Hippocampal formation (tissue), 2 donors: ENCODE data around the gene FANCC.
A peak's percentile ranks its signal among the peaks of the same experiment; 100 is the strongest.

Experiments
- DNase-seq, 2 donors: peaks; one replicate each; lab custom pipeline; 2025; lab: John Stamatoyannopoulos, UW

The FANCC gene, protein sequence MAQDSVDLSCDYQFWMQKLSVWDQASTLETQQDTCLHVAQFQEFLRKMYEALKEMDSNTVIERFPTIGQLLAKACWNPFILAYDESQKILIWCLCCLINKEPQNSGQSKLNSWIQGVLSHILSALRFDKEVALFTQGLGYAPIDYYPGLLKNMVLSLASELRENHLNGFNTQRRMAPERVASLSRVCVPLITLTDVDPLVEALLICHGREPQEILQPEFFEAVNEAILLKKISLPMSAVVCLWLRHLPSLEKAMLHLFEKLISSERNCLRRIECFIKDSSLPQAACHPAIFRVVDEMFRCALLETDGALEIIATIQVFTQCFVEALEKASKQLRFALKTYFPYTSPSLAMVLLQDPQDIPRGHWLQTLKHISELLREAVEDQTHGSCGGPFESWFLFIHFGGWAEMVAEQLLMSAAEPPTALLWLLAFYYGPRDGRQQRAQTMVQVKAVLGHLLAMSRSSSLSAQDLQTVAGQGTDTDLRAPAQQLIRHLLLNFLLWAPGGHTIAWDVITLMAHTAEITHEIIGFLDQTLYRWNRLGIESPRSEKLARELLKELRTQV

DNA sequence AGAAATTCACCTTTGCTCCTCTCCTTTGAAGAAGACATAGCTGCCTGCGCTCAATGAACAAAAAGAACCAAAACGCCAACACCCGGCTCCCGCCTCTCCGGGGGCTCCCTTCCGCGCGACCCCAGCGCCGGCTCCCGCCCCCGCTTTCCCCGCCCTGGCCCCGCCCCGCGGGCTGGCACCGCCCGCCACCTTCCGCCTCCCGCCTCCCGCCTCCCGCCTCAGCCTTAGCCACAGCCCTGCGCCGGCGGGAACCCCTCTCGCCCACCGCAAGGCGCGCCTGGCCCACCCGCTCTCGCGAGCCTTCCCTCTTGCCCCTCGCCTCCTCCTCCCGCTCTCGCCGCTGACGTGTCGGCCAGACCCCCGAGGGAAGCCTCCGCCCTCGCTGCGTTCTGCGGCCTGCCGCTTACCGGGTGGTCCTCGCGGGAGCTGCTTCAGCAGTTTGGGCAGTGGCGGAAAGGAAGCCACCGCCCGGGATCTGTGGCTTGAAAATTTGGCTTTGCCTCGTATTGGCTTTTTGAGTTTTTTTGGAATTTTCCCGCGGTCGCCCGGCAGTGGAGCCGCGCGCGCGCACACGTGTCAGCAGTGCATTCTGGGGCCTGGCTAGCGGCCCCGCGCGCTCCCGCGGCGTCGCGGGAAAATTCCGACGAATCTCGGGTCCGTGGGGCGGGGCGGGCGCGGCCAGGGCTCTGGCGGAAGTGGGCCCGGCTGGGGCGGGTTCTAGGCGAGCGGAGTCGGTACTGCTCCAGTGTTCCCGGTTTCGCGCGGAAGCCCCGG is at the start of gene FANCC:
FANCC (minus strand) TSS at position 591 of the 774 bp plus-strand sequence. CDS start 68,418 bp downstream, outside the sequence.
- DNase-seq, result peak; percentile 73 to 89

DNA sequence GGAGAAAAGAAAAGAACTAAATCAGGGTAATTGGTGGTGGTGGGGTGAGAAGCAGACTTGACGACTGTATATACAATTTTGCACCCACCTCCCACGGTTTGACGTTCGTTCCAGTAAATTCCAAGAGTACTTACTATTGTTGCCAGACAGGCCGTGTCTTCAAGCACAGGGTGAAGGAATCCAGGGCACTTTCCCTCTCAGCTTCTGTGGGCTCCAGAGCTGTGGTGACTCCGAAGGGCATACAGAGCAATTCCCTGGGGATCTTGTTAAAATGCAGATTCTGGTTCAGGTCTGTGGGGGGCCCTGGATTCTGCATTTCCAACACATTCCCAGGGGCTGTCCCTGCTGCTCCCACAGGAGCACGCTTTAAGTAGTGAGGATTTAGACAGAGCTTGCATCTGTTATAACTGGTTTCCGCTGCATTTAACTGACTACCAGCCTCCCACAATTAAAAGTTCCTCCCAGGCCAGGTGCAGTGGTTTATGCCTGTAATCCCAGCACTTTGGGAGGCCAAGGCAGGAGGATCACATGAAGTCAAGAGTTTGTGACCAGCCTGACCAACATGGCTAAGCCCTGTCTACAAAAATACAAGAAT is 49.3 kb upstream of the FANCC start:
- DNase-seq, result no peak

DNA sequence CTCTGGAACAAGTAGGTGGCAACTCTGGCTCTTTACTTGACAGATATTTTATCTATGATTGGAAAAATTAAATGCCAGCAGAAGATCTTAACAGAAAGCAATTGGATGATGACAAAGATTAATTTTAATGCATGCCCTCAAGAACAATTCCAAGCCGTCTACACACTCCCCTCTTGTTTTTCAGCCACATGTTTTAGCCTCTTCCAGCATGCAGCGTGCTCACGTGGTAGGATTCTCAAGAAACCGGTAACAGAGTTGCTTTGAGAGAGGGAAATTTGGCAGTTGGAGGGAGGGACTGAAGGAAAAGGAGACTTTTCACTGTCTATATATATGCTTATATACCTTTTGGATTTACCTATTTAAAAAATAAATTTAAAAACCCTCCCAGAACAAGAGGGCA is 48.3 kb upstream of the FANCC start:
- no peak for DNase-seq

DNA sequence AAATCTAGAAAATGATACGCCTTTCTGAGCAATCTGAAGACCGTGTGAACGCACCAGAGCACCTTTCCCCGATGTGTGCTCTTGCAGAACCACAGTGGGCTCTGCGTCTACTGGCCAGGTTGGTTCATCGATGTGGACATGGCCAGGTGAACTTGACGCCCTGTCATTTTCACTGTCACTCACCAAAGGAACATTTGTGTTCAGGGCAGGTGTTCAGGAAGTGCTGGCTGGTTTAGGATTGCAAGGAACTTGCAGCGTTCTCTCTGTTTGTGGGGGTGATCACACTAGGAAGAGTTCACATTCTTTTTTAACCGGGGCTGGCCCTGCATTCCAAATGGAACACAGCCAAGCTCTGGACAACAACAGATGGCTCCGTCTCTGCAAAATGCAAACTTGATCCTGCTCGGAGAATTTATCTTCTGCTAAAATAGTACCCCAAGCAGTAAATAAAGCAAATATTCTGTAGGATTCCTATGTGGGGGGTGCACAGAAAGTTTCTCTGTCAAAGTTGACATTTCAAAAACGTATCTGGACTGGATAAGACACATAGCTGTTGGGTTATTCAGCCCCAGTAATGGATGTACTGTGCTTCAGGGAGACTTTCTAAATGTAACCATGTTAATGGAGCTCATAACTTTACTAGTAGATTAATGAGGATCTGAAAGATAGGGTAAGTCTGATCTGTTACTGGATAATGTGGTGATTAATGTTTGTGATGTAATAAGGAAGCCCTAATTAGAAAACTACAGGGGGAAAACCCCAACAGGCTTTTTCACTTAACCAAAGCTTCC is 45.7 kb upstream of the FANCC start:
- no peak for DNase-seq

DNA sequence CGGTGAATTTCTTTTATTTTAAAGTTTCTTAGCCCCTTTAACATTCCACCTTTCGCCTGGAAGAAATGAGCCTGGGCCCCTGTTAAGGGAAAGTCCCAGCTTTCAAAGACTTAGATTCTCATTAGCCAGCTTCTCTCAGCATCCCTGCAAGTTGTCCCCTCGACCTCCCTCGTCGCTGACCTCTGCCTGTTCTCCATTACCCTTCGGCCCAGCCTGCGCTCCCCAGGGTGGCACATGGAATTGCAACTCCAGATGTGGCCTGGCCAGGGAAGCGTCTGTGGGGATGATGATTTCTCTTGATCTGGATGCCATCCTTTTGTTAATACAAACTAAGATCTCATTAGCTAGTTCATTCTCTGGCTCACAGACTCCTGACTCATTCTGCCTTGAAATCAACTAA is 43.4 kb upstream of the FANCC start:
- DNase-seq, result no peak

DNA sequence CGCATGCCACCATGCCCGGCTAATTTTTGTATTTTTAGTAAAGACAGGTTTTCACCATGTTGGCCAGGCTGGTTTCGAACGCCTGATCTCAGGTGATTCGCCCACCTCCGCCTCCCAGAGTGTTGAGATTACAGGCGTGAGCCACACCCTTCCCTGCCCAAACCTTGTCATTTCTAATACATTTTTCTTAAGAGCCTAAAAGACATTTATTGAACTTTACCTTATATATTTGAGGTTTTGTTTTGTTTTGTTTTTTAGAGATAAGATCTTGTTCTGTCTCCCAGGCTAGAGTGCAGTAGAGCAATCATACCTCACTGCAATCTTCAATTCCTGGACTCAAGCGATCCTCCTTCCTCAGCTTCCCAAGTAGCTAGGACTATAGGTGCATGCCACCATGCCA is 39.8 kb upstream of the FANCC start:
- DNase-seq, result no peak

DNA sequence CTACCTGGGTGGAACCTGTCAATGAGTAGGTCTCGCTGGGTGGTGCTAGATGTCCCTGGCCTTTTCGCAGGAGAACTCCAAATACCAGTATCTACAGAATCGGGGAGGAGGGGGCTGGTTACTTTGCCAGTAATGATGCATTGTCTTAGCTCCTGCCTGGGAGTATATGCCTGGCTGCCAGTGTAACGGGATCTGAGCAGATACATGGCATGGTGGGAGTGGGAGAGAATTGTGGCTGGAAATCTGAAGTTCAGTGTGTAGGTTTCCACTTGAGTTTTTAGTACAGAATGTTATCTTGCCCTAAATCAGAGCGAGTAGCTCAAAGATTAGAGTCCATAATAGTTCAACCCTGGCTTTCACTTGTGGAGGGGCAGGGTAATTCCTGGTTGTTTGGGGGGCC is 38.0 kb upstream of the FANCC start:
- DNase-seq, result no peak

DNA sequence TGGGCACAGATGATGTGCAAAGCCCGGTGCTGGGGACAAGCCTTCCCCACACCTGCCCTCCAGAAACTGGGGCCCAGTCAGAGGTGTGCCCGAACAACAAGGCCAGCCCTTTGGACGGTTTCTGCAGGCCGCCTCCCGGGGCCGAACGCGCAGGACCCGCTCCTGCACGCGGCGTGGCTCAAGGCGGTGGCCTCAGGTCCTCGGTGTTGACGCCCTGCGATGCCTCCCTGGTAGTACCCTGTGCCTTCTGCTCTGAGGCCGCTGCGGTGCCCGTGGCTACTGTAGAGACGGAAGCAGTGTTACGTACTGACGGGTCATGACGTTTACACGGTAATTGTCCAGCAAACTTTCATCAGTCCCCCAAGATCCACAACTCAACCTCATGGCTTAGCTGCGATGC is 33.5 kb upstream of the FANCC start:
- no peak for DNase-seq

DNA sequence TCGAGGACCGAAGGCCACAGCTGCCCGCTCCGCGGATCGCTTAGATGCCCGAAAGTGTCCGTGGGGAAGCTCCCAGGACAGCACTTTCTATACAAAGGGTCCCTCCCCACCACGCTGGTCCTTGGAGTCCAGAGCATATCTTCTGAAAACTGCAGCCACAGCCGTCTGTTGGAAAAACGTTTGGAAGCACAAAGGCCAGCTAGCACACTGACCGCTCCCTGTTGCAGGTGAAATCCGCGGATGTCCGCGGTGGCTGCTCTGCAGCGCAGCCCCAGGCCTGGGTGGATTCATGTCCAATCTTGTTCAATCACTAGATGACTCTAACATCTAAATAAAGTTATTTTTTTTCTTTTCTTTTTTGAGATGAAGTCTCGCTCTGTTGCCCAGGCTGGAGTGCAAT is 32.8 kb upstream of the FANCC start:
- DNase-seq, result no peak

DNA sequence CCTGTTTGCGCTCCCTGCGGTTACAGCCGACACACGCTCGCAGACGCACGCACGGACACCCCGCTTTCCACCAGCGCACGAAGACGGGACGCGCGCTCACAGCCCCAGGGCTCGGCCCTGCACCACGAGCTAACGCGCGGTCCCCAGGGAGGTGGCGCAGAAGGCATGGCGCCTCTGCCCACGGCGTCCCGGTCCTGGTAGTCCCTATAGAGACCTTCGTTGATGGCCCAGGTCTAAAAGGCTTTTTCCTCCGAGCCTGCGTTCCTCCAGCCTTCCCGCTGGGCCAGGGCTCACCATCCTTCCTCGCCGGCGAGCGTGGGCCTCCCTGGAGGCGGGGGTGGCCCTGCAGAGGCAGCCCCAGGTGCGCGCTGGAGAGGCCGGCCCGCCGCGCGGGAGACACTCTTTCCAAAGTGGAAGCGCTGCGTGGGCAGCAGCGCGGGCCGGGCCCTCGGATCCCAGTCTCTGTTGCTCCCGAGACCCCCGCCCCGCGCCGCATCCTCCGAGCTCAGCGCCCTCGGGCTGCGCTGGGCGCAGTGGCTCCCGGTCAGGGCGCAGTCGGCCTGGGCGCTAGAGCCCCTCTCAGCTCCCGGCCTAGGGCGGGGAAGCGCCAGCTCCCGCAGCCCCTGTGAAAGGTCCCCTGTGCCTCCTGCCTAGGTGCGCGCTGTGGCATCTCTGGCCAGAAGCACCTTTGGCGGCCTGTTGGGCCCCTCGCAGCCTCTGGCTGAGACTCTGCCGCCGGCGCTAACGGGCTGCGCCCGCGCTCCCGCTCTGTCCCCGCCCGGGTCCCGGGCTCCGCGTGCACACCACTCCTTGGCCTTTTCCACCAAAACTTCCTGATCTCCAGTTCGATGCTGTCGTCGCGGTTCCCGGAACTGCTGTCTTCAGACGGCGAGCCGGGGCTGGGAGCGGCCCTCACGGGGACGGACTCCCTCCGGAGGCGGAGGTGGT is 31.9 kb upstream of the FANCC start:
- DNase-seq, result no peak

DNA sequence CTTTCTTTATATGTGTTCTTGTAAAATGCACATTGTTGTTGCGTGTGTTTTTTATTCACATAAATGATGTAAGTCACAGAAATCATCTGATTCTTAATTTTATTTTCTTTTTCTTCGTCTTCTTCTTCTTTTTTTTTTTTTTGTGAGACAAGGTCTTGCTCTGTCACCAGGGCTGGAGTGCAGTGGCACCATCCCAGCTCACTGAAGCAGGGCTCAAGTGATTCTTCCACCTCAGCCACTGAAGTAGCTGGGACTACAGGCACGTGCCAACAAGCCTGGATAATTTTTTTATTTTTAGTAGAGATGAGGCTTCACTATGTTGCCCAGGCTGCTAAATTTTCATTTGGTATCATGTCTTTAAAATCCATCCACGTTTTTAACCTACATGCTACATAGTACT is 28.5 kb upstream of the FANCC start:
- no peak for DNase-seq

DNA sequence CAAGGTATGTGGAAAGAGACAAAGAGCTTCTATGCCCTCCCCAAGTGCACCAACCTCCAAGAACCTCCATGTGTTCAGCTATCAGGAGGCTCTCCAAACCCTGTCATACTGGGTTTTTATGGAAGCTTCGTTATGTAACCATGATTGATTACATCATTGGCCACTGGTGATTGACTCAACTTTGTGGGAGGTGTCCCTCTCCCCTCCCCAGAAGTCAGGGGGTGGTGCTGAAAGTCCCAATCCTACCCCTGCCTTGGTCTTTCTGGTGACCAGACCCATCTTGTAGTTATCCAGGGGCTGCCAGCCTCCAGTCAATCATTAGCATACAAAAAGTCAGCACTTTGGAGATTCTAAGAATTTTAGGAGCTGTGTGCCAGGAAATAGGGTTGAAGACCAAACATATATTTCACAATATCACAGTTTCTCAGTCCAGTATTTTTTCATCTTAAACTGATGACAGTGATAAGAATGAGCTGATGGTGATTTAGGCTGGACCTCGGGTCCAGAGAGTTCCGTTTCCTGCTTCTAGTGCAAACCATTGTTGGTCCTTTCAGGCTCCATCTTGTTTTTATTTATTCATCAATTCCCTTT is 27.3 kb upstream of the FANCC start:
- DNase-seq, result no peak

DNA sequence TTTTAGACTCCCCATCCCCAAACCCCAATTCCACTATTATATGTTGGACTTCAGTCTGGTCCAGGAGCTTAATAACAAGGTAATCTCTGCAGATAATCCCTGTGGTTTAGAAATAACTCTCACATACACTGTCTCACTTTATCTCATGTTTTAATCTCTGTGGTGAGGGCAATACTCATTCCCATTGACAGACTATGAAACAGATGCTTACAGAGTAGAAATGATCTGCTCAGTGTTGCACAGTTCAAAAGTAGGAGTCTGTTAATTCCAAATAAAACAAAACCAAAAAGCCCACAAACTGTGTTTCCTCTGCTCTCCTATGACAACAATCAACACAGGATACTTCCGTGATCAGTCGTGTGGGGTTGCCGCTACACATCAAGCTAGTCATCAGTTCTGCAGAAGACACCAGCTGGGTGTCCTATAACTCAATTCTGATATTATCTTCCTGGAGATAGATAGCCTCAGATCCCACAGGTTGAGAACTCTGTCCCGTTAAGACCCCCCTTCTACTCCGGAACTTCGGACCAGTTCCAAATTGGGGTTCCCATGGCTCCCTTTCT is 26.3 kb upstream of the FANCC start:
- DNase-seq, result no peak

DNA sequence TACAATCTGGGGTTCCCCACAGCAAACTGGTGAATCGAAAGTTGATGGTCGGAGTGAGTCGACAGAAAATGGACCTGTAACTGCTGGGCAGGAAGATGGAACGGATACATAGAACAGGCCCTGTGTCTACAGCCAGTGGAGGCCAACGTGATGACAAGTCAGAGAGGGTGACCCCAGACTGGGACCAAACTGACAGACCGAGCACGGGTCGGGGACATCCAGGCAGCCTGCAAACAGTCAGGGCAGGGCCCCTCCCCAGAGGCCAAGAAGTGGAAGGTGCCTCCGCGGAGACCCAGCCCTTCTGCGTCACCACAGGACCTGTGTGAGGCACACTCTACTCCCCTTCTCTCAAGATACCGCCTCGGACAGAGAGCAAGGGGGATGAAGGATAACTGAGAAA is 25.1 kb upstream of the FANCC start:
- DNase-seq, result no peak

DNA sequence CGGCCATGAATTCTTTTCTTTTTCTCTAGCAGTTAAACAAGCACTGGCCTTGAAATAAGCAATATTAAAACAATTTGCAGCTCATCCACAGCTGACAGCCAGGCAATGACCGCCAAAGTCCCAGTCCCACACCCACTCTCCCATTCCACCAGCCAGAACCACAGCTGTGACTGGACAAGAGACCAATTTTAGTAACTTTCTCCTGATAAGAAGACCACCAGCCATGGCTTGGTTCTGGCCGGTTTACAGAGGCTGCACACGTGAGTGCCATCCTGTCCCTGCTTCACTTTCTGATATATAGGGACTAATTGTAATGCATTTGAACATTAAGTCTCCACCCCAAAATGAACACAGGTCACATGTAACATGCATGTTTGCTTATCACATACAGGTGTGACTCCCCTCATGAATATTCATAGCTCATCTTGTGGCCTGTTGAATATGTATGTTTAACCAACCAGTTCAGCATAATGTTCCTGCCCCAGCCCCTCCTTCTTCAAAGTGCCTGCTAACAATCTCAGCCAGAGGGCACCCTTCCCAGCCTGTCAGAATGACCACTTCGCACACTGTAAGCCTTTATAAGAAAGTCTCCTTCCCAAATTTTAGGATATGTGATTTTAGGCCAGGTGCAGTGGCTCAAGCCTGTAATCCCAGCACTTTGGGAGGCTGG is 23.9 kb upstream of the FANCC start:
- DNase-seq, result no peak

DNA sequence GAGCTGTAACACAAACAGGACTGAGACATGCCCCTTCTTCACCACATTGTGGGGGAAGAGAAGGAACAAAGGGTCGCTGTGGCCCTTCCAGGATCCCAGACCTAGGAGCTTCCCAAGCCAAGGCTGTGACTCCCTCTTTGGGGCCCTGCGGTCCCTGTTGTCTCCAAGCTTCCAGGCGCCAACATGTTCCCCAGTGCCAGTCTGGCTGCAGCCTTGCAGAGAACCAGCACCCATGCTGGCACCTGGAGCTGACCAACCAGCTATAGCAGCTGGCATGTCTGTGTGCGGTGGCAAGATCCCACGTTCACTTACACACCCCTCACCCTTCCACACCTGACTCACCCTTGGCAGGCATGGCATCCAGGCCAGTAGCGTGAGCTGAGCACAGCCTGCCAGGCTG is 20.7 kb upstream of the FANCC start:
- DNase-seq, result no peak

DNA sequence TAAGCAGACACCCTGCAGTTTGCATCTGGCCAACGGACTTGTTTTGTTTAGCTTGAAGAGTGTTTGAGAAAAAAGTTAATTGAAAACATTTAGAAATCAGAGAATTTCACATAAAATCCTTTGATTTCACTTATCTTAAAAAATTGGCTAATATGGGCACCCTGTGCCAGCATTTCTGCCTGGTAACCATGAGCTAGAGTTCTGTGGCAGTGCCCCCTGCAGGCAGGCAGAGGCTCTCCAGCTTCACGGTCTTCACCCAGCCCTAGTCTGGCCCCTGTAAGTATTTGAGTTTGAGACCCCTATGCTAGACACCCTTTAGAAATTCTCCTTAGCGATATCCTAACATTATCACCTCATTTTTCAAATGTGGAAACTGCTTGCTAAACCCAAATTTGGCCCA is 18.8 kb upstream of the FANCC start:
- no peak for DNase-seq

DNA sequence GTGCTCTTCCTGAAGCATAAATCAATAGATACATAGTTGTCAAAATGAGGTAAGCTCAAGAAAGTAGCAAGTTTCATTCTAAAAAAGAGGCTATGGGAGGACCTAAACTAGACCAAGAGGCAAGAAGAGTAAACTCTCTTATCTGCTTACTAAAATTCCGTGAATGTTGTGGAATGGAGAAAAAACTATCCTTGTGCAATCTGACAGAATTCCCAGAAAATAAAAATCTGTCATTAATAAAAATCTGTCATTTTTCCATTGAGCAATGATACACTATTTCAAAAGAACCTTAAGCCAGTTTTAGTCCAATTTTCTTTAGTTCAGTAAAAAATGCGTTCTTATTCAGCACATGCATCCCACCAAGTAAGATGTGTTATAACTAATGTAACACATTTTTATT is 15.9 kb upstream of the FANCC start:
- DNase-seq, result no peak

DNA sequence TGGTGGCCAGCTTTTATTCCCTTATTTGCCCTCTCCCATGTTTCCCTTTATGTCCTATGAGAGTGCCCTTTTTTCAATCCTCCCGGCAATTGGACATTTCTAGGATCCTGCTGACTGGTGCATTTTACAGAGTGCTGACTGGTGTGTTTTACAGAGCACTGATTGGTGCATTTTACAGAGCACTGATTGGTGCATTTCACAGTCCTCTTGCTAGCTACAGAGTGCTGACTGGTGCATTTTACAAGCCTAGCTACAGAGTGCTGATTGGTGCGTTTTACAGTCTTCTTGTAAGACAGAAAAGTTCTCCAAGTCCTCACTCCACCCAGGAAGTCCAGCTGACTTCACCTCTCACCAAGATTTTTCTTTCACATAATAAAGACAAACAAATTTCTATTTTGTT is 15.4 kb upstream of the FANCC start:
- no peak for DNase-seq
